Glutamatergic neuron (in vitro differentiated cells): Measurements from ENCODE around the gene NEK1. TPM values are rescaled to one million over a fixed set of nuclear protein-coding genes. Genes with fewer than 3 reads are reported as not detected.

Source experiments
- DNase-seq: peaks from one replicate; pipeline ENCODE4 v3.0.0; 2022
- H3K27ac Mint-ChIP-seq: one replicate; pipeline ENCODE4 v1.8.0; 2020; ENCODE audit warnings: mild to moderate bottlenecking, mixed read lengths, inconsistent platforms; ENCODE audit not compliant: unreplicated experiment
- H3K27me3 Mint-ChIP-seq: one replicate; pipeline ENCODE4 v1.8.0; 2020; ENCODE audit warnings: mild to moderate bottlenecking, moderate library complexity, mixed read lengths, inconsistent platforms; ENCODE audit not compliant: unreplicated experiment
- H3K36me3 Mint-ChIP-seq: one replicate; pipeline ENCODE4 v1.8.0; 2020; ENCODE audit warnings: mild to moderate bottlenecking, mixed read lengths, inconsistent platforms; ENCODE audit not compliant: unreplicated experiment
- H3K4me1 Mint-ChIP-seq: one replicate; pipeline ENCODE4 v1.8.0; 2020; ENCODE audit warnings: mild to moderate bottlenecking, low read depth, mixed read lengths, inconsistent platforms; ENCODE audit not compliant: unreplicated experiment
- H3K4me3 Mint-ChIP-seq: one replicate; pipeline ENCODE4 v1.8.0; 2020; ENCODE audit warnings: mild to moderate bottlenecking, mixed read lengths, inconsistent platforms; ENCODE audit not compliant: unreplicated experiment
- H3K9me3 Mint-ChIP-seq: one replicate; pipeline ENCODE4 v1.8.0; 2020; ENCODE audit warnings: mild to moderate bottlenecking, moderate library complexity, mixed read lengths, inconsistent platforms; ENCODE audit not compliant: unreplicated experiment
- CTCF ChIP-seq: fragments of 200-600 bp; sonication (generic); IDR thresholded peaks from one replicate; pipeline ENCODE4 v1.5.0; 2021; ENCODE audit not compliant: partially characterized antibody, unreplicated experiment
- total RNA-seq: library from RNA; stranded (reverse); fragmentation: NEBNext Ultra II Directional; extraction: Animal tissue kit (Norgen Biotek cat#: 25700); gene quantifications from one replicate; pipeline ENCODE4 v1.2.1, GENCODE V29; 2021; ENCODE audit not compliant: unreplicated experiment

NEK1 gene
- total RNA-seq, 1 donor from 2014 or later, result 23.2 TPM

GRCh38 chr4:169617306-169617705, 4.9 kb upstream of the NEK1 start:
- Mint-ChIP-seq H3K4me3 (no peak overlapping the region), H3K4me1 (peaks cover 4% of the 10 kb centered on the region), H3K27me3 (no peaks in the 10 kb centered on the region), H3K9me3 (peaks cover 12% of the 10 kb centered on the region), H3K36me3 (no peaks in the 10 kb centered on the region), H3K27ac (no peak overlapping the region)
- no peak for TF ChIP-seq CTCF
- no peak for DNase-seq

GRCh38 chr4:169616846-169617245, 4.5 kb upstream of the NEK1 start:
- no peak overlapping the region for H3K4me3 Mint-ChIP-seq
- no peak for TF ChIP-seq CTCF

GRCh38 chr4:169615467-169616106, 3.2 kb upstream of the NEK1 start:
- Mint-ChIP-seq H3K27me3 (no peaks in the 10 kb centered on the region), H3K36me3 (no peaks in the 10 kb centered on the region), H3K4me3 (no peak overlapping the region), H3K4me1 (peaks cover 8% of the 10 kb centered on the region), H3K9me3 (peaks cover 11% of the 10 kb centered on the region), H3K27ac (no peak overlapping the region)
- TF ChIP-seq CTCF, result no peak
- DNase-seq, result no peak

More at GRCh38 chr4:169616846-169617245, 4.5 kb upstream of the NEK1 start:
- H3K36me3 Mint-ChIP-seq, result no peaks in the 10 kb centered on the region
- peaks cover 14% of the 10 kb centered on the region for H3K9me3 Mint-ChIP-seq
- no peaks in the 10 kb centered on the region for H3K27me3 Mint-ChIP-seq
- peaks cover 2% of the 10 kb centered on the region for H3K4me1 Mint-ChIP-seq
- peak overlapping the region; percentile 8 for H3K27ac Mint-ChIP-seq
- no peak for DNase-seq

- Mint-ChIP-seq H3K4me1 (peaks cover 5% of the 10 kb centered on the region), H3K4me3 (peak overlapping the region; percentile 93), H3K27ac (peak overlapping the region; percentile 96), H3K36me3 (no peaks in the 10 kb centered on the region), H3K27me3 (no peaks in the 10 kb centered on the region), H3K9me3 (peaks cover 5% of the 10 kb centered on the region)
- TF ChIP-seq CTCF, result peak; percentile 49
- DNase-seq, result peak; percentile 76
Observed at GRCh38 chr4:169612871-169613859, 782 bp upstream of the NEK1 start.

- Mint-ChIP-seq H3K4me3 (peak overlapping the region; percentile 93), H3K27ac (no peak overlapping the region)
- no peak for DNase-seq
Observed at GRCh38 chr4:169611157-169611556, 1.2 kb downstream of the NEK1 start.

More at GRCh38 chr4:169611157-169611556, 1.2 kb downstream of the NEK1 start:
- Mint-ChIP-seq H3K36me3 (no peaks in the 10 kb centered on the region), H3K27me3 (no peaks in the 10 kb centered on the region), H3K4me1 (peaks cover 5% of the 10 kb centered on the region), H3K9me3 (peaks cover 5% of the 10 kb centered on the region)
- no peak for TF ChIP-seq CTCF
